Measurements from ENCODE around the gene ALG5. TPM values are rescaled to one million over a fixed set of nuclear protein-coding genes. Genes with fewer than 3 reads are reported as not detected.

ALG5 gene
- total RNA-seq, 1 experiment from 2014 or later: 27.0 TPM

DNA sequence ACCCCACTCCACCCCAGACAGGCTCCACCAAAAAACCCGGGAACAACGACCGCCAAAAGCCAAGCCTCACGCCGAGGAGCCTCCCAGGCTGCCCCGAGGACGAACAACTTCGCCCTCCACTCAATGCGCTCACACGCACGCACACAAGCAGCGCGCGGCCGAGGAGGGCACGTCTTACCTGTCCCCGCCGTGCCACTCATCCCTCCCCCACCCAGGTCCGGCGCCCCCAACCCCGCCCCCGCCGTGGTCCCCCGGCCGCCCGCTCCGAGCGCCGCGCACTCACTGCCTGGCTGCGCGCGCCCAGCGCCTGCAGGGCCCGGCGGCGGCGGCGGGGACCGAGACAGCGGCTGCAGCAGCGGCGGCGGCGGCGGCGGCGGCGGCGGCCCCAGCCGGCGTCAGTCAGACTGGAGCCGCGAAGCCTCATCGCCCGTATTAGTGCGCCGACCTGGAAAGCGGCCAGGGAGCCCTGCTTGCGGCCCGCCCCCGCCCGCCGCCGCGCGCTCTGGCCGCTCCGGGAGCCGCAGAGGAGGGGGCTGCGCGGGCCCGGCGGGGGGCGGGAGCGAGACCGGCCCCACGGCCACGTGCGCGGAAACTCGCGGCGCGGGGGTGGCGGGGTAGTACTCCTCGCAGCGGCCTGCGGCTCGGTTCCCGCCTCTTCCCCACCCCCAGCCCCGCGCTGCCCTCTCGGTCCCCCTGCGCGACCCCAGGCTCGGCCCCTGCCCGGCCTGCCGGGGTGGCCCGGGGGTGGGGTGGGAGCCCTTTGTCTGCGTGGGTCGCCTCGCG is 79.1 kb downstream of the ALG5 start, which contains the start of gene SMAD9:
Gene SMAD9, minus strand, starts transcription at position 406 of the 783 bp plus-strand sequence. CDS start 40,549 bp downstream, outside the sequence.
- no peak within 1 kb of the TSS for H4K91ac ChIP-seq (ENCODE audit: insufficient read length, low read depth, low read length)
- Mint-ChIP-seq H3K4me3 (peak within 1 kb of the TSS; percentile 80 to 91), H3K36me3 (ENCODE audit: insufficient read depth in 1 of 3, low read depth in 3 of 3) (no peaks in the 10 kb centered on the region), H3K4me1 (peaks cover 8 to 9% of the 10 kb centered on the region in 2 experiments), H3K27ac (peak within 1 kb of the TSS in 2 of 3 experiments; percentile 3 to 54; a peak in 1 of 7 replicates), H3K9me3 (no peaks in the 10 kb centered on the region; a peak in 1 of 5 replicates), H3K27me3 (ENCODE audit: low read depth) (peaks cover 59% of the 10 kb centered on the region)
- no peaks in the 10 kb centered on the region for H3K79me2 ChIP-seq (ENCODE audit: insufficient read depth, low read length)
- H2AK5ac ChIP-seq (ENCODE audit: insufficient read length, low read length): no peak within 1 kb of the TSS
- WGBS (ENCODE audit: extremely low coverage, insufficient read length, low lambda C conversion rate): no CpG with 5 or more reads among the region's 104 CpGs
- H3K56ac ChIP-seq (ENCODE audit: insufficient read length, low read depth, low read length): no peak within 1 kb of the TSS
- no peaks in the 10 kb centered on the region; the same call in 1 of the 2 replicates for H3K27me3 ChIP-seq (ENCODE audit: insufficient read depth, low read length)
- no peak within 1 kb of the TSS for H2BK120ac ChIP-seq (ENCODE audit: low read depth, low read length, poor library complexity, severe bottlenecking)
- no peaks in the 10 kb centered on the region for H3K4me1 ChIP-seq (ENCODE audit: insufficient read depth, low read length)
- H3K23me2 ChIP-seq (ENCODE audit: insufficient read length, low read depth, low read length, poor library complexity, severe bottlenecking): peaks cover 7% of the 10 kb centered on the region
- no peak within 1 kb of the TSS for H4K8ac ChIP-seq (replicated peaks; ENCODE audit: insufficient read length, low read depth, low read length)
- no peaks in the 10 kb centered on the region for H4K20me1 ChIP-seq (ENCODE audit: control insufficient read depth, insufficient read depth, insufficient read length)
- no peaks in the 10 kb centered on the region for H3K79me1 ChIP-seq (ENCODE audit: insufficient read depth, low read depth, low read length, poor library complexity, severe bottlenecking)
- H2BK15ac ChIP-seq (ENCODE audit: low read depth, low read length): no peak within 1 kb of the TSS
- H3K23ac ChIP-seq (ENCODE audit: insufficient read length, low read depth, low read length): no peak within 1 kb of the TSS
- no peak within 1 kb of the TSS for H3K4ac ChIP-seq (ENCODE audit: low read depth, low read length)
- H3K4me2 ChIP-seq (ENCODE audit: insufficient read depth, insufficient read length, low read length): peak within 1 kb of the TSS; percentile 96
- no peak within 1 kb of the TSS for H3K14ac ChIP-seq (ENCODE audit: insufficient read depth, low read length)
- H2AFZ ChIP-seq (ENCODE audit: low read length): no peak within 1 kb of the TSS
- no peak within 1 kb of the TSS for H2BK20ac ChIP-seq (ENCODE audit: low read depth, low read length, poor library complexity, severe bottlenecking)
- DNase-seq: peak; percentile 53
- H3K9ac ChIP-seq (ENCODE audit: extremely low read depth, insufficient read length, low read length): peak within 1 kb of the TSS; percentile 18
- H4K5ac ChIP-seq (ENCODE audit: insufficient read length, low read depth, low read length): no peak within 1 kb of the TSS
- H2BK5ac ChIP-seq (ENCODE audit: insufficient read length, low read length): no peak within 1 kb of the TSS
- TF ChIP-seq CTCF (conservative IDR thresholded peaks at IDR 0.05): no peak
- no peak within 1 kb of the TSS for H3K18ac ChIP-seq (ENCODE audit: insufficient read length, low read depth, low read length)
- H3T11ph ChIP-seq (ENCODE audit: low read length): no peak within 1 kb of the TSS
- H3K27ac ChIP-seq (ENCODE audit: insufficient read length, low read depth, low read length): no peak within 1 kb of the TSS
- H3K9me3 ChIP-seq (ENCODE audit: control insufficient read depth, low read depth, low read length): no peaks in the 10 kb centered on the region
- no peak within 1 kb of the TSS for H2BK12ac ChIP-seq (ENCODE audit: insufficient read length, low read depth, low read length)
